Measurements from ENCODE around the gene LRRN3.

Gene LRRN3

GRCh38 chr7:111092406-111093236, 1.7 kb downstream of the LRRN3 start:
- TF ChIP-seq, protein P1, sequence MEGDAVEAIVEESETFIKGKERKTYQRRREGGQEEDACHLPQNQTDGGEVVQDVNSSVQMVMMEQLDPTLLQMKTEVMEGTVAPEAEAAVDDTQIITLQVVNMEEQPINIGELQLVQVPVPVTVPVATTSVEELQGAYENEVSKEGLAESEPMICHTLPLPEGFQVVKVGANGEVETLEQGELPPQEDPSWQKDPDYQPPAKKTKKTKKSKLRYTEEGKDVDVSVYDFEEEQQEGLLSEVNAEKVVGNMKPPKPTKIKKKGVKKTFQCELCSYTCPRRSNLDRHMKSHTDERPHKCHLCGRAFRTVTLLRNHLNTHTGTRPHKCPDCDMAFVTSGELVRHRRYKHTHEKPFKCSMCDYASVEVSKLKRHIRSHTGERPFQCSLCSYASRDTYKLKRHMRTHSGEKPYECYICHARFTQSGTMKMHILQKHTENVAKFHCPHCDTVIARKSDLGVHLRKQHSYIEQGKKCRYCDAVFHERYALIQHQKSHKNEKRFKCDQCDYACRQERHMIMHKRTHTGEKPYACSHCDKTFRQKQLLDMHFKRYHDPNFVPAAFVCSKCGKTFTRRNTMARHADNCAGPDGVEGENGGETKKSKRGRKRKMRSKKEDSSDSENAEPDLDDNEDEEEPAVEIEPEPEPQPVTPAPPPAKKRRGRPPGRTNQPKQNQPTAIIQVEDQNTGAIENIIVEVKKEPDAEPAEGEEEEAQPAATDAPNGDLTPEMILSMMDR (IDR thresholded peaks at IDR 0.05; ENCODE audit: low read depth, low read length), result no peak
- DNase-seq (ENCODE audit: low read depth in 2 of 2), result no peak
- no peak overlapping the region for H3K4me3 ChIP-seq (replicated peaks in 1 of 2; ENCODE audit: low read depth in 2 of 2, low read length in 2 of 2)

GRCh38 chr7:111093496-111093895, 2.6 kb downstream of the LRRN3 start:
- no peak overlapping the region for H3K4me3 ChIP-seq (replicated peaks in 1 of 2; ENCODE audit: low read depth in 2 of 2, low read length in 2 of 2)
- DNase-seq (ENCODE audit: low read depth in 2 of 2), result no peak
- TF ChIP-seq, protein P1 (IDR thresholded peaks at IDR 0.05; ENCODE audit: low read depth, low read length), result no peak

- DNase-seq (ENCODE audit: low read depth in 2 of 2), result no peak
- TF ChIP-seq, protein P1 (IDR thresholded peaks at IDR 0.05; ENCODE audit: low read depth, low read length), result no peak
- no peak overlapping the region for H3K4me3 ChIP-seq (replicated peaks in 1 of 2; ENCODE audit: low read depth in 2 of 2, low read length in 2 of 2)
These were observed 3.5 kb downstream of the LRRN3 start for GRCh38 chr7:111094419-111094818.

- DNase-seq (ENCODE audit: low read depth in 2 of 2), result no peak
- TF ChIP-seq, protein P1 (IDR thresholded peaks at IDR 0.05; ENCODE audit: low read depth, low read length), result no peak
- H3K4me3 ChIP-seq (replicated peaks in 1 of 2; ENCODE audit: low read depth in 2 of 2, low read length in 2 of 2), result no peak overlapping the region
These were observed 6.1 kb downstream of the LRRN3 start for GRCh38 chr7:111096997-111097396.

GRCh38 chr7:111098011-111098925, 7.3 kb downstream of the LRRN3 start:
- DNase-seq (ENCODE audit: low read depth in 2 of 2), result peak; percentile 48 to 68
- no peak overlapping the region for H3K4me3 ChIP-seq (replicated peaks in 1 of 2; ENCODE audit: low read depth in 2 of 2, low read length in 2 of 2)
- TF ChIP-seq, protein P1 (IDR thresholded peaks at IDR 0.05; ENCODE audit: low read depth, low read length), result peak; percentile 70

DNA sequence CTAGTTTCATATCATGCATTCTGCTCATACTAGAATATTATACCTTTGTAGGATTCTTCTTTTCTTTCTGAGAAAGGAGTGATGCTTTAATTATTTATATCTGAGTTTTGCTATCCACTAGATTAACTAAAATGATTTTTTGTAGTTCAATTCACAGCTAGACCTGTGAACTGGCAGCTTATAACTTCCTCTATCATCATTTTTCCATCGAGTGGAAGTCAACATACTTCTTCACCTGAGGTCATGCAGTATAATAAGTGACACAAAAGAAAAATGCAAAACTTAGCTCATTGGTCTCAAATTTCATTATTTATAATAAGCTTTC, 8.0 kb downstream of the LRRN3 start:
- H3K4me3 ChIP-seq (replicated peaks in 1 of 2; ENCODE audit: low read depth in 2 of 2, low read length in 2 of 2), result no peak overlapping the region
- TF ChIP-seq, protein P1 (IDR thresholded peaks at IDR 0.05; ENCODE audit: low read depth, low read length), result no peak

More for the DNA sequence above, 8.0 kb downstream of the LRRN3 start:
- no peak for DNase-seq (ENCODE audit: low read depth in 2 of 2)
